ENCODE measurements around the gene GALM. TPM values are rescaled to one million over a fixed set of nuclear protein-coding genes. Genes with fewer than 3 reads are reported as not detected.

GALM gene
- polyA plus RNA-seq, 1 donor from 2014 or later: not detected

- Histone ChIP-seq H4K20me1 (ENCODE audit: insufficient read depth) (no peaks in the 10 kb centered on the region), H3K9ac (ENCODE audit: low read length) (no peak overlapping the region), H3K9me3 (ENCODE audit: low read length) (no peaks in the 10 kb centered on the region), H3F3A (ENCODE audit: insufficient read depth, low read length, poor library complexity, severe bottlenecking) (no peaks in the 10 kb centered on the region), H2AFZ (ENCODE audit: low read depth, low read length) (no peak overlapping the region), H3K79me2 (replicated peaks; ENCODE audit: insufficient read depth, low read length) (no peaks in the 10 kb centered on the region), H3K9me2 (ENCODE audit: insufficient read depth, low read length) (no peaks in the 10 kb centered on the region), H3K36me3 (ENCODE audit: insufficient read depth, low read length) (no peaks in the 10 kb centered on the region), H3K27ac (ENCODE audit: low read length) (no peak overlapping the region), H3K27me3 (ENCODE audit: insufficient read depth, low read depth, low read length) (no peaks in the 10 kb centered on the region), H3K4me2 (ENCODE audit: low read length) (no peak overlapping the region), H3K4me3 (ENCODE audit: low read length) (no peak overlapping the region)
- TF ChIP-seq EP300 (conservative IDR thresholded peaks at IDR 0.05; ENCODE audit: poor library complexity, severe bottlenecking) (no peak), CTCF (IDR thresholded peaks at IDR 0.05; ENCODE audit: poor library complexity, severe bottlenecking) (no peak), TAF1 (IDR thresholded peaks at IDR 0.05; ENCODE audit: low read depth) (no peak), POLR2AphosphoS5 (IDR thresholded peaks at IDR 0.05) (no peak), EZH2 (IDR thresholded peaks at IDR 0.05; ENCODE audit: borderline replicate concordance, insufficient read depth, low read length, poor library complexity, severe bottlenecking) (no peak), SMC3 (conservative IDR thresholded peaks at IDR 0.05; ENCODE audit: poor library complexity) (no peak), MXI1 (conservative IDR thresholded peaks at IDR 0.05; ENCODE audit: poor library complexity, severe bottlenecking) (no peak)
Observed at GRCh38 chr2:38690499-38691420, 24.8 kb downstream of the GALM start.

- Histone ChIP-seq H3K4me3 (ENCODE audit: low read length) (no peak overlapping the region), H3F3A (ENCODE audit: insufficient read depth, low read length, poor library complexity, severe bottlenecking) (no peaks in the 10 kb centered on the region), H2AFZ (ENCODE audit: low read depth, low read length) (no peak overlapping the region), H3K9me2 (ENCODE audit: insufficient read depth, low read length) (no peaks in the 10 kb centered on the region), H3K9me3 (ENCODE audit: low read length) (no peaks in the 10 kb centered on the region), H4K20me1 (ENCODE audit: insufficient read depth) (no peaks in the 10 kb centered on the region), H3K36me3 (ENCODE audit: insufficient read depth, low read length) (no peaks in the 10 kb centered on the region), H3K27ac (ENCODE audit: low read length) (no peak overlapping the region), H3K79me2 (replicated peaks; ENCODE audit: insufficient read depth, low read length) (no peaks in the 10 kb centered on the region), H3K9ac (ENCODE audit: low read length) (no peak overlapping the region), H3K27me3 (ENCODE audit: insufficient read depth, low read depth, low read length) (no peaks in the 10 kb centered on the region), H3K4me2 (ENCODE audit: low read length) (no peak overlapping the region)
- TF ChIP-seq EP300 (conservative IDR thresholded peaks at IDR 0.05; ENCODE audit: poor library complexity, severe bottlenecking) (no peak), POLR2AphosphoS5 (IDR thresholded peaks at IDR 0.05) (no peak), CTCF (IDR thresholded peaks at IDR 0.05; ENCODE audit: poor library complexity, severe bottlenecking) (no peak)
Observed at GRCh38 chr2:38691994-38692393, 26.1 kb downstream of the GALM start.
